ENCODE results near the gene PCDHA8. TPM values are rescaled to one million over a fixed set of nuclear protein-coding genes. Genes with fewer than 3 reads are reported as not detected.
"Not testable (repeated sequence)": the region's sequence is repeated elsewhere in the genome, so short reads cannot be mapped to it uniquely, and the experiment has no call there.

Gene PCDHA8
- total and polyA plus RNA-seq, 7 donors = 0.01 to 0.12 TPM; not detected in 5

DNA sequence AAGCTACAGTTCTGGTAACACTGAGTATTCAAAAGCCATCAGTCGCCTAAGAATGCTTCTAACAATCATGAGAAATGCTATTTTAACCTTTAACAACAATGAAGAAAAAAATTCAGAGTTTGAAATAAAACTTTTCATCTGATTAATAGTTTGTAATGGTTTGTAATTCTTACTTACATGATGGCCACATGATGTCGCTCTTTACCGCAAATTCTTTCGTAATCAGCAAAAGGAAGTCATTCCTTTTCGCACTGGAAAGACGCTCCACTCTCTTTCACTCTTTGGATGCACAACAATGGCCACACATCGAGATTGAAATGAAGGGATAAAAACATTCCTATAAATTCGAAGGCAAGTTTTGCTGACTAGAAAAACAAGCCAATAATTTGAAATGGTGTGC is 7.0 kb upstream of the PCDHA8 start, which contains the start of gene PCDHA7:
PCDHA7 (plus strand) TSS at position 277 of the 400 bp plus-strand sequence; CDS start at position 392, 115 bp downstream.
- H3K27me3 ChIP-seq (ENCODE audit: insufficient read depth in 3 of 3, low read length in 2 of 3) = peaks cover 0 to 31% (median 5%) of the 10 kb centered on the region in 3 donors
- H3K4me1 ChIP-seq = no peaks in the 10 kb centered on the region
- H3K36me3 ChIP-seq (ENCODE audit: insufficient read depth in 1 of 2, low read depth in 1 of 2) = no peaks in the 10 kb centered on the region
- DNase-seq (no peak), ATAC-seq (no peak)
- intact Hi-C loops (cut with DNase I) = no loop called here
- WGBS, 3 donors = 7 to 14% (median 8%) methylated on average over 8 of the region's 8 CpGs
- H3K27ac ChIP-seq = no peak within 1 kb of the TSS
- H3K9me3 ChIP-seq = peaks cover 21% of the 10 kb centered on the region
- no peak within 1 kb of the TSS for H3K4me3 ChIP-seq
- no peak for TF ChIP-seq CTCF (IDR thresholded peaks at IDR 0.05)

DNA sequence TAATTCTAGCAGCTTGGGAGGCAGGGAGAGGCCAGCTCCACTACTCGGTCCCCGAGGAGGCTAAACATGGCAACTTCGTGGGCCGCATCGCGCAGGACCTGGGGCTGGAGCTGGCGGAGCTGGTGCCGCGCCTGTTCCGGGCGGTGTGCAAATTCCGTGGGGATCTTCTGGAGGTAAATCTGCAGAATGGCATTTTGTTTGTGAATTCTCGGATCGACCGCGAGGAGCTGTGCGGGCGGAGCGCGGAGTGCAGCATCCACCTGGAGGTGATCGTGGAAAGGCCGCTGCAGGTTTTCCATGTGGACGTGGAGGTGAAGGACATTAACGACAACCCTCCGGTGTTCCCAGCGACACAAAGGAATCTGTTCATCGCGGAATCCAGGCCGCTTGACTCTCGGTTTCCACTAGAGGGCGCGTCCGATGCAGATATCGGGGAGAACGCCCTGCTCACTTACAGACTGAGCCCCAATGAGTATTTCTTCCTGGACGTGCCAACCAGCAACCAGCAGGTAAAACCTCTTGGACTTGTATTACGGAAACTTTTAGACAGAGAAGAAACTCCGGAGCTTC is 6.5 kb upstream of the PCDHA8 start:
- H3K4me1 ChIP-seq; intact Hi-C loops (cut with DNase I); DNase-seq; H3K27ac ChIP-seq; H3K4me3 ChIP-seq; H3K36me3 ChIP-seq (ENCODE audit: insufficient read depth in 1 of 2, low read depth in 1 of 2); ATAC-seq: not testable (repeated sequence)
- Histone ChIP-seq H3K9me3 (peaks cover 16% of the 10 kb centered on the region), H3K27me3 (ENCODE audit: insufficient read depth in 3 of 3, low read length in 2 of 3) (peaks cover 0 to 31% (median 5%) of the 10 kb centered on the region in 3 donors)
- WGBS, 3 donors = 13 to 21% (median 16%) methylated on average over 23 to 26 of the region's 38 CpGs

DNA sequence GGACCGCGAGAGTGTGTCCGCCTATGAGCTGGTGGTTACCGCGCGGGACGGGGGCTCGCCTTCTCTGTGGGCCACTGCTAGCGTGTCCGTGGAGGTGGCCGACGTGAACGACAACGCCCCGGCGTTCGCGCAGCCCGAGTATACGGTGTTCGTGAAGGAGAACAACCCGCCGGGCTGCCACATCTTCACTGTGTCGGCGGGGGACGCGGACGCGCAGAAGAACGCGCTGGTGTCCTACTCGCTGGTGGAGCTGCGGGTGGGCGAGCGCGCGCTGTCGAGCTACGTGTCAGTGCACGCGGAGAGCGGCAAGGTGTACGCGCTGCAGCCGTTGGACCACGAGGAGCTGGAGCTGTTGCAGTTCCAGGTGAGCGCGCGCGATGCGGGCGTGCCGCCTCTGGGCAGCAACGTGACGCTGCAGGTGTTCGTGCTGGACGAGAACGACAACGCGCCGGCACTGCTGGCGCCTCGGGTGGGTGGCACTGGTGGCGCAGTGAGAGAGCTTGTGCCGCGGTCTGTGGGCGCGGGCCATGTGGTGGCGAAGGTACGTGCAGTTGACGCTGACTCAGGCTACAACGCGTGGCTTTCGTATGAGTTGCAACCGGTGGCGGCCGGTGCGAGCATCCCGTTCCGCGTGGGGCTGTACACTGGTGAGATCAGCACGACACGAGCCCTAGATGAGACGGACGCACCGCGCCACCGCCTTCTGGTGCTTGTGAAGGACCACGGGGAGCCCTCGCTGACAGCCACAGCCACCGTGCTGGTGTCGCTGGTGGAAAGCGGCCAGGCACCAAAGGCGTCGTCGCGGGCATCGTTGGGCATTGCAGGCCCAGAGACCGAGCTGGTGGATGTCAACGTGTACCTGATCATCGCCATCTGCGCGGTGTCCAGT is 5.1 kb upstream of the PCDHA8 start:
- Histone ChIP-seq H3K27ac (no peak overlapping the region), H3K9me3 (peaks cover 16% of the 10 kb centered on the region), H3K27me3 (ENCODE audit: insufficient read depth in 3 of 3, low read length in 2 of 3) (peaks cover 0 to 31% (median 5%) of the 10 kb centered on the region in 3 donors), H3K4me1 (no peaks in the 10 kb centered on the region), H3K36me3 (ENCODE audit: insufficient read depth in 1 of 2, low read depth in 1 of 2) (no peaks in the 10 kb centered on the region), H3K4me3 (no peak overlapping the region)
- DNase-seq = peak in 1 of 2 donors; percentile 31
- no peak for ATAC-seq
- no peak for TF ChIP-seq CTCF (IDR thresholded peaks at IDR 0.05)
- WGBS, 3 donors = 36 to 45% (median 37%) methylated on average over 90 to 103 of the region's 103 CpGs
- intact Hi-C loops (cut with DNase I) = no loop called here

DNA sequence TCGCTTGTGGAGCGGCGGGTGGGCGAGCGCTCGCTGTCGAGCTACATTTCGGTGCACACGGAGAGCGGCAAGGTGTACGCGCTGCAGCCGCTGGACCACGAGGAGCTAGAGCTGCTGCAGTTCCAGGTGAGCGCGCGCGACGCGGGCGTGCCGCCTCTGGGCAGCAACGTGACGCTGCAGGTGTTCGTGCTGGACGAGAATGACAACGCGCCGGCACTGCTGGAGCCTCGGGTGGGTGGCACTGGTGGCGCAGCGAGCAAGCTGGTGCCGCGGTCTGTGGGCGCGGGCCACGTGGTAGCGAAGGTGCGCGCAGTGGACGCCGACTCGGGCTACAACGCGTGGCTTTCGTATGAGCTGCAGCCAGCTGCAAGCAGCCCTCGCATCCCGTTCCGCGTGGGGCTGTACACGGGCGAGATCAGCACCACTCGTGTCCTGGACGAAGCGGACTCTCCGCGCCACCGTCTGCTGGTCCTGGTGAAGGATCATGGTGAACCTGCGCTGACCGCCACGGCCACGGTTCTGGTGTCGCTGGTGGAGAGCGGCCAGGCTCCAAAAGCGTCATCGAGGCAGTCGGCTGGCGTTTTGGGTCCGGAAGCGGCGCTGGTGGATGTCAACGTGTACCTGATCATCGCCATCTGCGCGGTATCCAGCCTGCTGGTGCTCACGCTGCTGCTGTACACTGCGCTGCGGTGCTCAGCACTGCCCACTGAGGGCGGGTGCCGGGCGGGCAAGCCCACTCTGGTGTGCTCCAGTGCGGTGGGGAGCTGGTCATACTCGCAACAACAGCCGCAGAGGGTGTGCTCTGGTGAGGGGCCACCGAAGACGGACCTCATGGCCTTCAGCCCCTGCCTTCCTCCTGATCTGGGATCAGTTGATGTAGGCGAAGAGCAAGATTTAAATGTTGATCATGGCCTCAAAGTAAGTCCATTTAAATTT is 2.1 kb downstream of the PCDHA8 start:
- Histone ChIP-seq H3K27me3 (ENCODE audit: insufficient read depth in 3 of 3, low read length in 2 of 3) (peaks cover 0 to 6% (median 0%) of the 10 kb centered on the region in 3 donors), H3K36me3 (ENCODE audit: insufficient read depth in 1 of 2, low read depth in 1 of 2) (no peaks in the 10 kb centered on the region), H3K27ac (no peak overlapping the region), H3K4me3 (no peak overlapping the region), H3K9me3 (peaks cover 4% of the 10 kb centered on the region), H3K4me1 (no peaks in the 10 kb centered on the region)
- DNase-seq = no peak
- 41 to 46% methylated on average over 48 to 87 of the region's 87 CpGs; no CpG with 5 or more reads in 1 of the 3 donors for WGBS, 3 donors
- intact Hi-C loops (cut with DNase I) = no loop called here
- no peak for ATAC-seq
- TF ChIP-seq CTCF (IDR thresholded peaks at IDR 0.05) = no peak

GRCh38 chr5:140848139-140849102 is 7.4 kb downstream of the PCDHA8 start, which contains the start of gene PCDHA9:
TSS of gene PCDHA9 (plus strand) at chr5:140848382. CDS start at chr5:140848496, 114 bp downstream.
- H3K4me3 ChIP-seq; H3K9me3 ChIP-seq; H3K27me3 ChIP-seq (ENCODE audit: insufficient read depth in 3 of 3, low read length in 2 of 3); DNase-seq; H3K36me3 ChIP-seq (ENCODE audit: insufficient read depth in 1 of 2, low read depth in 1 of 2); H3K4me1 ChIP-seq; H3K27ac ChIP-seq; intact Hi-C loops (cut with DNase I); ATAC-seq: not testable (repeated sequence)
- 17 to 18% methylated on average over 32 to 46 of the region's 48 CpGs; no CpG with 5 or more reads in 1 of the 3 donors for WGBS, 3 donors

DNA sequence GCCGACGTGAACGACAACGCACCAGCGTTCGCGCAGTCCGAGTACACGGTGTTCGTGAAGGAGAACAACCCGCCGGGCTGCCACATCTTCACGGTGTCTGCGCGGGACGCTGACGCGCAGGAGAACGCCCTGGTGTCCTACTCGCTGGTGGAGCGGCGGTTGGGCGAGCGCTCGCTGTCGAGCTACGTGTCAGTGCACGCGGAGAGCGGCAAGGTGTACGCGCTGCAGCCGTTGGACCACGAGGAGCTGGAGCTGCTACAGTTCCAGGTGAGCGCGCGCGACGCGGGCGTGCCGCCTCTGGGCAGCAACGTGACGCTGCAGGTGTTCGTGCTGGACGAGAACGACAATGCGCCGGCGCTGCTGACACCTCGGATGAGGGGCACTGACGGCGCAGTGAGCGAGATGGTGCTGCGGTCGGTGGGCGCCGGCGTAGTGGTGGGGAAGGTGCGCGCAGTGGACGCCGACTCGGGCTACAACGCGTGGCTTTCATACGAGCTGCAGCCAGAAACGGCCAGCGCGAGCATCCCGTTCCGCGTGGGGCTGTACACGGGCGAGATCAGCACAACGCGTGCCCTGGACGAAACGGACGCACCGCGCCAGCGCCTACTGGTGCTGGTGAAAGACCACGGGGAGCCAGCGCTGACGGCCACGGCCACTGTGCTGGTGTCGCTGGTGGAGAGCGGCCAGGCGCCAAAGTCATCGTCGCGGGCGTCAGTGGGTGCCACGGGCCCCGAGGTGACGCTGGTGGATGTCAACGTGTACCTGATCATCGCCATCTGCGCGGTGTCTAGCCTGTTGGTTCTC is 9.0 kb downstream of the PCDHA8 start:
- H3K4me1 ChIP-seq; intact Hi-C loops (cut with DNase I); H3K36me3 ChIP-seq (ENCODE audit: insufficient read depth in 1 of 2, low read depth in 1 of 2); H3K27ac ChIP-seq; H3K4me3 ChIP-seq; DNase-seq; ATAC-seq; H3K9me3 ChIP-seq: not testable (repeated sequence)
- WGBS, 3 donors = 39 to 49% methylated on average over 25 to 101 of the region's 101 CpGs; no CpG with 5 or more reads in 1 of the 3 donors
- peaks cover 0 to 11% (median 3%) of the 10 kb centered on the region in 3 donors for H3K27me3 ChIP-seq (ENCODE audit: insufficient read depth in 3 of 3, low read length in 2 of 3)

Measured in psoas muscle (tissue), 8 donors.